ENCODE data around the gene MRPL28. TPM values are rescaled to one million over a fixed set of nuclear protein-coding genes. Genes with fewer than 3 reads are reported as not detected.

The MRPL28 gene
- total and polyA plus RNA-seq, 2 donors from 2014 or later, result 59.1 to 201 TPM

GRCh38 chr16:370979-371514 lies 709 bp upstream of the MRPL28 start:
- FAIRE-seq (no peak), DNase-seq (peak in 2 of 5 donors; percentile 70 to 82)
- H3K4me1 ChIP-seq (ENCODE audit: control insufficient read depth in 2 of 3, insufficient read depth in 2 of 3, low read depth in 1 of 3, low read length in 3 of 3), result peaks cover 0 to 9% (median 0%) of the 10 kb centered on the region in 3 donors
- H3K4me3 ChIP-seq (ENCODE audit: low read length in 3 of 3), result no peak overlapping the region
- TF ChIP-seq CTCF (IDR thresholded peaks at IDR 0.05; ENCODE audit: borderline replicate concordance, extremely low read depth, insufficient read depth), result no peak
- H3K9ac ChIP-seq (ENCODE audit: low read length in 3 of 3), result peak overlapping the region in 2 of 3 donors; percentile 34 to 43
- peaks cover 0 to 18% (median 0%) of the 10 kb centered on the region in 3 donors for H3K36me3 ChIP-seq (ENCODE audit: control insufficient read depth in 2 of 3, insufficient read depth in 3 of 3, low read length in 3 of 3)
- intact Hi-C loops (cut with DNase I), result no loop called here
- no peak overlapping the region for H3K27ac ChIP-seq (ENCODE audit: low read depth in 2 of 2, low read length in 2 of 2)
- no peaks in the 10 kb centered on the region for H3K9me3 ChIP-seq (ENCODE audit: control insufficient read depth in 2 of 3, insufficient read depth in 1 of 3, low read length in 3 of 3)
- no peaks in the 10 kb centered on the region for H3K27me3 ChIP-seq (ENCODE audit: control insufficient read depth, insufficient read depth, low read length)

- no peaks in the 10 kb centered on the region for H3K27me3 ChIP-seq (ENCODE audit: control insufficient read depth, insufficient read depth, low read length)
- H3K36me3 ChIP-seq (ENCODE audit: control insufficient read depth in 2 of 3, insufficient read depth in 3 of 3, low read length in 3 of 3), result peaks cover 0 to 17% (median 0%) of the 10 kb centered on the region in 3 donors
- no peak overlapping the region for H3K9ac ChIP-seq (ENCODE audit: low read length in 3 of 3)
- TF ChIP-seq CTCF (IDR thresholded peaks at IDR 0.05; ENCODE audit: borderline replicate concordance, extremely low read depth, insufficient read depth), result no peak
- H3K4me3 ChIP-seq (ENCODE audit: low read length in 3 of 3), result peak overlapping the region in 2 of 3 donors; percentile 24 to 56
- no peak overlapping the region for H3K27ac ChIP-seq (ENCODE audit: low read depth in 2 of 2, low read length in 2 of 2)
- no peak for FAIRE-seq
- peaks cover 0 to 9% (median 0%) of the 10 kb centered on the region in 3 donors for H3K4me1 ChIP-seq (ENCODE audit: control insufficient read depth in 2 of 3, insufficient read depth in 2 of 3, low read depth in 1 of 3, low read length in 3 of 3)
- intact Hi-C loops (cut with DNase I), result no loop called here
- no peaks in the 10 kb centered on the region for H3K9me3 ChIP-seq (ENCODE audit: control insufficient read depth in 2 of 3, insufficient read depth in 1 of 3, low read length in 3 of 3)
- peak in 2 of 5 donors; percentile 65 to 76 for DNase-seq
Observed at GRCh38 chr16:369866-370436, 387 bp downstream of the MRPL28 start.

GRCh38 chr16:369275-369865 lies 968 bp downstream of the MRPL28 start:
- Histone ChIP-seq H3K4me3 (ENCODE audit: low read length in 3 of 3) (peak overlapping the region in 1 of 3 donors; percentile 56), H3K9ac (ENCODE audit: low read length in 3 of 3) (no peak overlapping the region), H3K36me3 (ENCODE audit: control insufficient read depth in 2 of 3, insufficient read depth in 3 of 3, low read length in 3 of 3) (peaks cover 0 to 12% (median 0%) of the 10 kb centered on the region in 3 donors), H3K9me3 (ENCODE audit: control insufficient read depth in 2 of 3, insufficient read depth in 1 of 3, low read length in 3 of 3) (no peaks in the 10 kb centered on the region), H3K27ac (ENCODE audit: low read depth in 2 of 2, low read length in 2 of 2) (no peak overlapping the region), H3K4me1 (ENCODE audit: control insufficient read depth in 2 of 3, insufficient read depth in 2 of 3, low read depth in 1 of 3, low read length in 3 of 3) (peaks cover 0 to 15% (median 0%) of the 10 kb centered on the region in 3 donors), H3K27me3 (ENCODE audit: control insufficient read depth, insufficient read depth, low read length) (no peaks in the 10 kb centered on the region)
- FAIRE-seq, result no peak
- DNase-seq, result peak in 1 of 5 donors; percentile 51
- intact Hi-C loops (cut with DNase I), result no loop called here
- TF ChIP-seq CTCF (IDR thresholded peaks at IDR 0.05; ENCODE audit: borderline replicate concordance, extremely low read depth, insufficient read depth), result no peak
